ENCODE data around the gene IRF5. TPM values are rescaled to one million over a fixed set of nuclear protein-coding genes. Genes with fewer than 3 reads are reported as not detected.

Gene IRF5
- total RNA-seq, 2 donors from 2014 or later: 23.1 to 30.3 TPM

DNA sequence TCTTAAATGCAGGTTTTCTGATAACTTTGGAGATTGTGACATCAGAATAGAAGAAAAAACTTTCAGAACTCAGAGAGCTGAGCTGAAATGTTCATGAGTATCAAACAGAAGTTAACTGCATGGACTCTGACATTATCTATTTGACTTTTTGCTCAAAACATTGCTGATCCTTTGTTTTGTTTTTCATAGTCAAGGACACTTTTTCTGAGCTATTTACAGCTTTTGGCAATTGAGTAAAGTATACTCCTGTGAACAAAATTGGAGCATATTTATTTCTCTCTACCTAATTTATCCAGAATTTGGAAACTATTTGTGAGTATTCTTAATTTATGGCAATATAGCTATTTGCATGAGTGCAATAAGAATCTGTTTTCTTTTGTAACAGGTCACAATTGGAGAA lies 38.3 kb upstream of the IRF5 start:
- H3K9me3 Mint-ChIP-seq: peaks cover 0 to 2% of the 10 kb centered on the region in 2 donors

DNA sequence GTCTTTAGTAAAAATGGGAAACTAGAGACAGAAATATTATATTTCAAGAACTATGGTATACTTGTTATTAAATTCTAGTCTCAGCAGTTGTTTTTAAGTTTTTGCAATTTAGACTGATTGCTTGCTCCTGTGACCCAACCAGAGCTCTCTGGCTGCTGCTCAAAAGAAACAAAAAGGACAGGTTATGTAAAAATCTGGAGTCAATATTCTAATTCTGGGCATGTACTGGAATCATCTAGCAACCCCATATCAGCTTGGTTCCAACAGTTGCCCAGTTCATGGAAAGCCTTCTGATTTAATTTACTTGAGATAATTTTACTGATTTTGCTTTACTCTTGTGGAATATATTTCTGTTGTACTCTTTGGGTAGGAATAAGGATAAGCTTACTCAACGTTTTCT lies 37.5 kb upstream of the IRF5 start:
- H3K27ac Mint-ChIP-seq: no peak overlapping the region
- ATAC-seq (replicated peaks in 1 of 2): no peak
- H3K9me3 Mint-ChIP-seq: peaks cover 0 to 2% of the 10 kb centered on the region in 2 donors
- no peak for DNase-seq
- H3K4me1 Mint-ChIP-seq (ENCODE audit: low read depth): no peaks in the 10 kb centered on the region
- peaks cover 11% of the 10 kb centered on the region for H3K27me3 Mint-ChIP-seq (ENCODE audit: low read depth)
- peaks cover 3 to 4% of the 10 kb centered on the region in 2 donors for H3K36me3 Mint-ChIP-seq (ENCODE audit: insufficient read depth in 2 of 2)
- no peak overlapping the region for H3K4me3 Mint-ChIP-seq

More for the DNA sequence above, 38.3 kb upstream of the IRF5 start:
- H3K36me3 Mint-ChIP-seq (ENCODE audit: insufficient read depth in 2 of 2): peaks cover 3 to 4% of the 10 kb centered on the region in 2 donors
- DNase-seq (no peak), ATAC-seq (replicated peaks in 1 of 2) (no peak)
- H3K4me3 Mint-ChIP-seq: no peak overlapping the region
- H3K4me1 Mint-ChIP-seq (ENCODE audit: low read depth): no peaks in the 10 kb centered on the region
- peaks cover 11% of the 10 kb centered on the region for H3K27me3 Mint-ChIP-seq (ENCODE audit: low read depth)
- no peak overlapping the region for H3K27ac Mint-ChIP-seq

DNA sequence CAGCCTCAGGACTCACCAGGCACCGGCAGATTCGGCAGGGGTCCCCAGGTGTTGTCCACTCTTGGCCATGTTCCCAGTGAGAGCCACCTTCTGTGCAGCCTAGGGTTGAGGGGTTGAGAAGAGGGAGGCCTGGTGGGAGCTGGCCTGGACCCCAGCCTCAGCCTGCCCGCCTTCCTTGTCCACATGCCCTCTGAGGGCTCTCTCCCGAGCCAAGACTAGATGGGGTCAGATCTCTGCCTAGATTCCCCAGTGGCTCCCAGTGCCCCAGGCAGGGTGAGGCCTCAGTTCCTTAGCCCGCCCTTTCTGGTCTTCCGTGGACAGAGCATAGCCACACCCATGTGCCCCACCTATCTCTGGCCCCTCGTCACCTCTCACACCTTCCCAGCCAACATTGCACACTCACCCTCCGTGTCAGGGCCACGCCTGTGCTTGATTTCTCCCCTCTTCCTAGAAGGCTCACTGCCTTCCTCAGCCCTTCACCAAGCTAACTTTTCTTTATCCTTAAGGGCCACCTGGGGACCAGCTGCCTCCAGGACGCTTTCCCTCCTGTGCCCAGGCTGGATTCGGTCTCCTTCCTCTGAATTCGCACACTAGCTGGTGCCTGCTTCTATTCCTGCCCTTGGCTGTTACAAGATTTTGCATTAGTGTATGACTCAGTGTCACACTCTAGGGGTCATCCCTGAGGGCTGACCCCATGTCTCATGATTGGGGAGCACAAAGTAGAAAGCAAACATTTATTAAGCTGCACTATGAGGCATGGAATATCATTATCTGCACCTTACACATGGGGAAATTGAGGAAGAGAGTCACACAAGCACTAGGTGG lies 34.8 kb upstream of the IRF5 start:
- Mint-ChIP-seq H3K36me3 (ENCODE audit: insufficient read depth in 2 of 2) (peaks cover 3 to 4% of the 10 kb centered on the region in 2 donors), H3K4me1 (ENCODE audit: low read depth) (no peaks in the 10 kb centered on the region), H3K27ac (no peak overlapping the region), H3K9me3 (peaks cover 0 to 2% of the 10 kb centered on the region in 2 donors), H3K27me3 (ENCODE audit: low read depth) (peaks cover 18% of the 10 kb centered on the region), H3K4me3 (no peak overlapping the region)
- ATAC-seq (replicated peaks in 1 of 2) (no peak), DNase-seq (no peak)

- H3K27me3 Mint-ChIP-seq (ENCODE audit: low read depth): peaks cover 12% of the 10 kb centered on the region
- DNase-seq (no peak), ATAC-seq (replicated peaks in 1 of 2) (no peak)
- H3K36me3 Mint-ChIP-seq (ENCODE audit: insufficient read depth in 2 of 2): no peaks in the 10 kb centered on the region
- no peak overlapping the region for H3K4me3 Mint-ChIP-seq
- H3K9me3 Mint-ChIP-seq: no peaks in the 10 kb centered on the region
- H3K27ac Mint-ChIP-seq: no peak overlapping the region
- H3K4me1 Mint-ChIP-seq (ENCODE audit: low read depth): no peaks in the 10 kb centered on the region
These were observed 33.9 kb upstream of the IRF5 start for GRCh38 chr7:128903621-128904361.

DNA sequence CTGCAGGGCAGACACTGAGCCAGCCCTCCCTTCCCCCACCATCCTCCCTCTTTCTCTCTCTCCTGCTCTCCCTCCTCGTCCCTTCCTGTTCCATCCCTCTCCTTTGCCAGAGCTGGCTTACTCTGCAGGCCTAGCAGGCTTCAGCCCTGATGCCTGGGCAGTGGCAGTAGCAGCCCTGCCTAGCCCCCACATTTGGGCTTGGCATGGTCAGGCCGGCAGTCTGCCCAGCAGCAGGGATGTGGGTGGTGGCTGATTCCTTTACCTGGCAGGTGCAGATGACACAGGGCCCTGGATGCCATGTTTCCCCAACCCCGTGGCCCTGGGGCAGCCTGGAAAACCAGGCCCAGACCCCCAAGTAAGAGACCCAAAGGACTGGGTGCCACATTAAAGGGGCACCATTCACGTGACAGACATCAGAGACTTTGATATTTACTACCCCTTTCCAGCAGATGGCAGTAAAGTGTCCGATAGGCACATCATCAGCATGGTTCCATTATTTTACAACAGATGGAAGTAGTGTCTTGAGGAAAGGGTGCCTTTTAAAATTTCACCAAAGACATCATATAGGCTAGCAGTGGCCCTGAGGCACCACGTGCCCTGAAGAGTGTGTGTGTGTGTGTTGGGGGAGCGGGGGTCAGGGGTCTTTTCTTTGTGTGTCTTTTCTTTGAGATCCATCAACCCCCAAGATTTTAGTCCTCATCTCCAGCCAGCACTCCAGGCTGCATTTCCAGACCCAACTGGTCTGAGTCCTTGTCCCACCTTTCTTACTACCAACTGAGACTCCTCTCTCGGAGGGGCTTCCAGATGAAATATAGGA lies 33.1 kb upstream of the IRF5 start:
- peak in 1 of 2 donors; percentile 47 for DNase-seq
- Mint-ChIP-seq H3K36me3 (ENCODE audit: insufficient read depth in 2 of 2) (no peaks in the 10 kb centered on the region), H3K4me1 (ENCODE audit: low read depth) (no peaks in the 10 kb centered on the region), H3K9me3 (no peaks in the 10 kb centered on the region), H3K27ac (no peak overlapping the region), H3K4me3 (no peak overlapping the region), H3K27me3 (ENCODE audit: low read depth) (peaks cover 17% of the 10 kb centered on the region)
- peak; percentile 72 to 75 for ATAC-seq (replicated peaks in 1 of 2)

DNA sequence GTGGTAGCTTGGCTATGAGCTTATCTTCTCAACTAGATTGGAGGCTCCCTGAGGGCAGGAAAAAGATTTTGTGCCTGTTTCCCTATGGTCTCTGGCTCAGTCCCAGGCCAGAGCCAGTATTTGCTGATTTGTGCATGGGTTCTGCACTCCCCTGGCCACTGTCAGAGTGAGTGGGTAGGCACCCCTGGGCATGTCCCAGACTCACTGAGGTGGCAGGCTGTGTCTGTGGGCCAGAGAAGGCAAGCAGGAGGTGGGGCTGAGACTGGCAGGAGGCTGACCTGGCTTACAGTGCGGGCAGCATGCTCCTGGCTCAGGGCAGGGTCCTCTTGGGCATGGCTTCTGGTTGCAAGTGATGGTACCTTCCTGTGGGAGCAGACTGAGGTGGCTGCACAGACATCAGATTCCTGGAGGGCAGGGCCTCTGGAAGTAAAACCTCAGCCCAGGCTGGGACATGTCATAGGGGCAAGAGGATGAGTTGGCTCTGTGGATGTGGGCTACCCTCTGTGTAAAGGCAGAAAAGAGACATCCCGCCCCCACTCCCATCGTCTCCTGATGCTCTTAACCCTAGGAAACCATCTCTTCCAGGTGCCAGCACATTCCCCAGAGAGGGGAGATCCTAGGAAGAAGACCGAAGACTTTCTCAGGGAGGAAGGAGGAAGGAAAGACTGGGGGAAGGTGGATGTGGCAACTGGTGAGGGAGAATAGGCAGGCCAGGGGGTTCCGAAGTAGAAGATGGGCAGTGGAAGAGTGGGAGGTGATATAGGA lies 31.5 kb upstream of the IRF5 start:
- Mint-ChIP-seq H3K4me3 (no peak overlapping the region), H3K27ac (no peak overlapping the region), H3K9me3 (no peaks in the 10 kb centered on the region), H3K36me3 (ENCODE audit: insufficient read depth in 2 of 2) (no peaks in the 10 kb centered on the region), H3K4me1 (ENCODE audit: low read depth) (peaks cover 5% of the 10 kb centered on the region), H3K27me3 (ENCODE audit: low read depth) (peaks cover 28% of the 10 kb centered on the region)
- ATAC-seq (replicated peaks in 1 of 2): no peak
- DNase-seq: no peak

DNA sequence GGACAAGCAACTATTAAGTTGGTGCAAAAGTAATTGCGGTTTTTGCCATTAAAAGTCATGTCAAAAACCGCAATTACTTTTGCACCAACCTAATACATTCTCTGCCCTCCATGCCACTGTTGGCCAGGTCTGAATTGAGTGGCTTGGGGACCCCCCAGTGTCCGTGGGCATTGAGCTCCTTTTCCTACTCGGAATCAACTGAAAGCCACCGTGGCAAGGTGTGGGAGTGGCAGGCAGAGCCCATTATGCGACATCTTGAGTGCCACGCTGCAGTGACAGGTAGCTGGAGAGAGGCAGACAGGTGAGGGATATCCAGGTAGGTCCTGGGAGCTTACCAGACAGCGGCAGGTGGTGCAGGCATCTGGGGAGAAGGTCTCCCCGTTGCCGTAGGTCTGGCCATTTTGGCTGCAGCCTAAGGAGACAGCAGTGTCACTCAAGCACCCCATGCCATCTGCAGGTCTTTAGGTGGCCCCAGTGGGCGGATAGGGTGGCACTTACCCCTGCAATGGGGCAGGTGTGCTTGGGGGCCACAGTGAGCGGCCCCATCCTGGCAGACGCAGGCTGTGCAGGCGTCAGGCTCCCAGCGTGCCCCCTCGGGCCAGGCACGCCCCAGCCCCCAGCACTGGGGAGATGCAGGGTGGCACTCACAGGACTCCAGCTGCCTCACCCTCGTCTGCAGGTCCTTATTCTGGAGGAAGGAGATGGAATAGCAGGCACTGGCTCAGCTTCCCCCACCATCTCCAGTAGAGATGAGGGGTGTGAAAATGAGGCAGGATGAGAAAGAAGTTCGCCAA lies 30.8 kb upstream of the IRF5 start:
- Mint-ChIP-seq H3K36me3 (ENCODE audit: insufficient read depth in 2 of 2) (no peaks in the 10 kb centered on the region), H3K27ac (no peak overlapping the region), H3K27me3 (ENCODE audit: low read depth) (peaks cover 27% of the 10 kb centered on the region), H3K9me3 (no peaks in the 10 kb centered on the region), H3K4me1 (ENCODE audit: low read depth) (peaks cover 8% of the 10 kb centered on the region), H3K4me3 (no peak overlapping the region)
- DNase-seq (no peak), ATAC-seq (replicated peaks in 1 of 2) (no peak)

DNA sequence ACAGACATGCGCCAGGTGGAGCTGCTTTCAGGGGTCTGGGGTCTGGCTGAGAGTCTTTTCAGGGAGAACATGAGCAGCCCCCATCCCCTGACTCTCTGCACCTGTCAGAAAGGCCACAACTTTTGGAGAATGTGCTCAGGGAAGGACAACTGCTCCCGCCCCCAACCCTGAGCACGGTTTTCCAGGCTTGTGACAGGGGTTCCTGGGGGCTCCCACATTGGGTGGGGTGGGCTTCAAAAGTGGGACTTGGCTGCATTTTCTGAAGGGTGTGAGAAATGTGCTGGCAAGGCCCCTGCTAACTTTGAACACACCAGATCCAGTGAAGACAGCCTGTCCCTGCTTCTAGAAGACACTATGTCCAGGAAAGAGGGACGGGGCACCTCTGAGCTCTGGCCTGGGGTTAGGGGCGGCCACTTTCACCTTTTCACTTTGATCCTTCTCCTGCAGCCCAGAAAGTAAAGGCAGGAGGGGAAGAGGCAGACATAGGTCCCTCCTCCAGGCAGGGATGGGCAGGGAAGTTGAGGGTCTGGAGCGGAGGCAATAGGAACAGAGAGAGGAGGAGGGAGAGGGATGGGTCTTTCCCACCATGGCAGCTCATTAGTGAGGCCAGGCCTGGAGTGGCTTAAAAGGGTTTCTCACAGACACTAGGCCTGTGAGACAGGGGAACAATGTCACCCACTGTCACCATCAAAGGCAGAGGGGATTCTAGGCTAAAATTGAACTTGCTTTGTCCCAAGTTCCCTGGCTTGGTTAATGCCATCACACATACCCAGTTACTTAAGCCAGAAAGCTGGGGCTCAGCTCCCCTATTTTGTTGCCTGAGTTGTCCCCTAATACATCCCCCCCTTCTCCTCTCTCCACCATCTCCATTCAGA lies 28.7 kb upstream of the IRF5 start:
- no peak for ATAC-seq (replicated peaks in 1 of 2)
- H3K4me1 Mint-ChIP-seq (ENCODE audit: low read depth): peaks cover 8% of the 10 kb centered on the region
- DNase-seq: no peak
- H3K4me3 Mint-ChIP-seq: no peak overlapping the region
- no peaks in the 10 kb centered on the region for H3K9me3 Mint-ChIP-seq
- no peak overlapping the region for H3K27ac Mint-ChIP-seq
- H3K27me3 Mint-ChIP-seq (ENCODE audit: low read depth): peaks cover 31% of the 10 kb centered on the region
- H3K36me3 Mint-ChIP-seq (ENCODE audit: insufficient read depth in 2 of 2): no peaks in the 10 kb centered on the region

DNA sequence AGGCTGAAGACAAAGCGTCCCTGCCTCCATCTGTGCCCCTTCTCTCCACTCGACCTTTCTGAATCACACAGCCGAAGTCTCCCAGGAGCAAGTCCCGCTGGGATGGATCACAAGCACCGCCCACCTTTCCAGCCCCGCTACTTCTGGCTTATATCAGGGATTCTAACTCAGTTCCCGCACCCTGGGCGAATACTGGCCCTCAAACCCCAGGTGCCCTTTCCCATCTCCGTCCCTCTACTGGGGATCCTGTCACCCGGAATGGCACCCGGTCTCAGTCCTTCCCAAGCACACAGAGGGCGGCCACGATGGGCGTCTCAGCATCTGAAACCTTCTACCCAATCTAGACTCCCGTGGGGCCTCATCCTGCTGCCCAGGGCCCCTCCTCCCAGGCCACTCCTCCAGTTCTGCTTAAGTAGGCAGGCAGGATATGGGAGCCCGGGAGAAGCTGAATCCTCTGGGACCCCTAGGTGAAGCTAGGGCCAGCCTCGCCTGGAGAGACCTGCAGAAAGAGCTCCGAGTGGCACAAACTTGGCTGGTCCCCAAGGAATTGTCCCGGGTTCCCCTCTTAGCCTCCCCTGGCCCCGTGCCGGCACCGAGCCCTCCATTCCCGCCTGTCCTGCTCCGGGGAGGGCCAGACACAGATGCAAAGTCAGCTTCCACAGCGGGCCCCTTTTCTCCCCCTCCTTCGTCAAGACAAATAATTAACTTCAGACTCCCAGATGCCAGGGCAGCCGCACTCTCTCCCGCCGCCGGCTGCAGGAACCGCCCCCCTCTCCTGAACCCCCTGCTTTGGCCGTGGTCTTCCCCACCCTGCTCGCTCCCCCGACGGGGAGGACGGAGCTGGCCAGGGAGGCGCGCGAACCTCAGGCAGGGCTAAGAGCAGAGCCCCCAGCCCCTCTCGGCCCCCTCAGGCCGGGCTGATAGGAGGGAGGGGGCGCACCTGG lies 27.8 kb upstream of the IRF5 start:
- Mint-ChIP-seq H3K4me1 (ENCODE audit: low read depth) (peaks cover 14% of the 10 kb centered on the region), H3K27me3 (ENCODE audit: low read depth) (peaks cover 37% of the 10 kb centered on the region), H3K9me3 (no peaks in the 10 kb centered on the region), H3K27ac (no peak overlapping the region), H3K36me3 (ENCODE audit: insufficient read depth in 2 of 2) (no peaks in the 10 kb centered on the region), H3K4me3 (no peak overlapping the region)
- DNase-seq (no peak), ATAC-seq (replicated peaks in 1 of 2) (no peak)

- Mint-ChIP-seq H3K4me3 (no peak within 1 kb of the TSS), H3K36me3 (ENCODE audit: insufficient read depth in 2 of 2) (no peaks in the 10 kb centered on the region), H3K9me3 (no peaks in the 10 kb centered on the region), H3K27me3 (ENCODE audit: low read depth) (peaks cover 43% of the 10 kb centered on the region), H3K27ac (no peak within 1 kb of the TSS), H3K4me1 (ENCODE audit: low read depth) (peaks cover 19% of the 10 kb centered on the region)
- no peak for DNase-seq
- no peak for ATAC-seq (replicated peaks in 1 of 2)
These were observed 27.2 kb upstream of the IRF5 start, which contains the start of gene KCP for GRCh38 chr7:128910569-128910945. KCP (minus strand) TSS chr7:128910709; CDS start chr7:128910676, 33 bp downstream.
